SK-MEL-5 (cell line): ENCODE data around the gene CD302. TPM values are rescaled to one million over a fixed set of nuclear protein-coding genes. Genes with fewer than 3 reads are reported as not detected.
"Not testable (repeated sequence)": the region's sequence is repeated elsewhere in the genome, so short reads cannot be mapped to it uniquely, and the experiment has no call there.

Experiments used
- DNase-seq: peaks from one replicate; pipeline ENCODE4 v3.0.0-alpha.2; 2016; ENCODE audit warnings: low read depth, low spot score
- in situ Hi-C: cut with HindIII; loops from 2 replicates; pipeline ENCODE4 v1.10.0; 2016; ENCODE audit warnings: low sequenced_read_pairs, high pct_unique_total_duplicates, low pct_unique_long_range_greater_than_20kb
- total RNA-seq: library from RNA; depleted of rRNA; stranded (reverse); fragments of >200 nt; shearing (Covaris generic); gene quantifications from 2 replicates; pipeline ENCODE4 v1.2.3, GENCODE V29; 2014; rRNA removed

The CD302 gene
- total RNA-seq, 1 experiment from 2014 or later = 12.0 TPM

DNA sequence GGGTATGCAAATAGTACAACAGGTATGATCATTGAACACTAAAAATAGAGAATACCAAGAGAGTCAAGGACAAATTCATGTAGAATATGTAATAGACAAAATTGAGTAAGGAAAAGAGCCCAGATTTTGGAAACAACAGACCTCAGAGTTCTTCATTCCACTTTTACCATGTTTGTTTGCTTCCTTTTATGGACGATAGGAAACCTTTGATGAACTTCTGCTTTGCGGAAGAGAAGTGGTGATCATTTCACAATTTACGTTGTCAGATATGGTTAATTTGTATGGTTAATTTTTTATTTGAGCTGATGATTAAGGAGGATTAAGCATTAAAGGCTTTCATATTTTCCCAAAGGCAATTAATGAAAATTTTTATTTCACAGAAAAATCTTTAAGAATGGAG, 69.4 kb downstream of the CD302 start:
- in situ Hi-C loops = no loop called here

DNA sequence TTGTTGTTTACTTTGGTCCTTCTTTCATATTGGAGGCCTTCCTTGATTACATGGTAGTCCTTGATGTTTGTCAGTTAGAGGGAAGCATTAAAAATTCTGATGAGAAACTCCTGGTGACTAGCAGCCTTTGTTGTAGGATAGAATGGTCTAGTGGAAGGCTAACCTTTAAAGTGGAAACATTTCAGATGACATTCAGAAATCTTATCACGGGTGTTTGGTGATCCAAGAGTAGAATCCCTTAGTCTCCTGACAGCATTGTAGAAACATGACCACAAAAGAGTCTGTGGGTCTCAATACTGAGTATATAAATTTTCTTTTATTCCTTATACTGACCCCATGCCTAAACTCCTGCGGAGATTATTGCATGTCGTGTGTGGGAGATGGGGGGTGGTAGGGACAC, 72.3 kb downstream of the CD302 start:
- in situ Hi-C loops = no loop called here
- no peak for DNase-seq

More for the DNA sequence above, 69.4 kb downstream of the CD302 start:
- DNase-seq = no peak

DNA sequence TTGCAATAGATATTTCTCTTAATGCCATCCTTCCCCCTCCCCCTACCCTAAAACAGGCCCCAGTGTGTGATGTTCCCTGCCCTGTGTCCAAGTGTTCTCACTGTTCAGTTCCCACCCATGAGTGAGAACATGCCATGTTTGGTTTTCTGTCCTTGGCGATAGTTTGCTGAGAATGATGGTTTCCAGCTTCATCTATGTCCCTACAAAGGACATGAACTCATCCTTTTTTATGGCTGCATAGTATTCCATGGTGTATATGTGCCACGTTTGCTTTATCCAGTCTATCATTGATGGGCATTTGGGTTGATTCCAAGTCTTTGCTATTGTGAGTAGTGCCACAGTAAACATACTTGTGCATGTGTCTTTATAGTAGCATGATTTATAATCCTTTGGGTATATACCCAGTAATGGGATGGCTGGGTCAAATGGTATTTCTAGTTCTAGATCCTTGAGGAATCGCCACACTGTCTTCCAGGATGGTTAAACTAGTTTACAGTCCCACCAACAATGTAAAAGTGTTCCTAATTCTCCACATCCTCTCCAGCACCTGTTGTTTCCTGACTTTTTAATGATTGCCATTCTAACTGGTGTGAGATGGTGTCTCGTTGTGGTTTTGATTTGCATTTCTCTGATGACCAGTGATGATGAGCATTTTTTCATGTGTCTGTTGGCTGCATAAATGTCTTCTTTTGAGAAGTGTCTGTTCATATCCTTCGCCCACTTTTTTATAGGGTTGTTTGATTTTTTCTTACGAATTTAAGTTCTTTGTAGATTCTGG, 73.0 kb downstream of the CD302 start:
- in situ Hi-C loops = loop anchor here (25.0 kb wide), 1 partner anchor 113 kb away; the partner anchor contains the start of gene BAZ2B

DNA sequence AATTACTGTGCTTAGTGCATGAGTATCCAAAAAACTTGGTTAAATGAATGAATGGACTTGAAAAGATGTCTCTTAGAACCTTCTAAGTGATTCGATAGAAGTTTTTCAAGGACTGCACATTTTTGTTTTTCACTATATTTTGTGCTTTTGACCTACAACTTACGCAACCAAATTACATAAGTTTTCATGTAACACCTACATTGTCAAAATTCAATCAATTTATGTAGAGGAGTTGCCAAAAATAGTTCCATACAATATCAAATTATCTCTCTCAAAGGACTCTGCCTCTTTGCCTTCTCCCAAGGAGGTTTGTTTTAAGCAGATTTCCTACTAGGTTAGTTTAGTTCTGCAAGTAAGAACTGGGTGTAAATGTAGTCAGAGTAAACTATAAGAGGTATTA, 75.4 kb downstream of the CD302 start:
- in situ Hi-C loops = loop anchor here (25.0 kb wide), 1 partner anchor 110 kb away; the partner anchor contains the start of gene BAZ2B
- DNase-seq = no peak

More for the DNA sequence above, 73.0 kb downstream of the CD302 start:
- not testable (repeated sequence) for DNase-seq

DNA sequence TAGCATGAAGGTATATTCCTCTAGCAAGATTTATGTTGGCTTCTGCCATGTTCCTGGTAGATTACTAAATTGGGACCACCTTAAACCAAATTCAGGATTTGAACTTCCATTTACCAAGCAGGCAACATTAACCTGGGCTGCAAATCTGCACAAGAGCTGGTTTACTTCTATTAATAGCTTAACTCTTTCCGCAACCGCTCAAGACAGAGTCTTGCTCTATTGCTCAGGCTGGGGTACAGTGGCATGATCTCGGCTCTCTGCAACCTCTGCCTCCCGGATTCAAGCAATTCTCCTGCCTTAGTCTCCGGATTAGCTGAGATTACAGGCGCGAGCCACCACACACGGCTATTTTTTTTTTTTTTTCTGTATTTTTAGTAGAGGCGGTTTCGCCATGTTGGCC, 77.3 kb downstream of the CD302 start:
- in situ Hi-C loops = loop anchor here (25.0 kb wide), 1 partner anchor 108 kb away; the partner anchor contains the start of gene BAZ2B
- no peak for DNase-seq

Other genes starting within 250 kb of the CD302 start
- gene BAZ2B, start 181.7 kb downstream of the CD302 start, total RNA-seq = 37.6 and 38.4 TPM in 2 replicates
- 76.6 and 81.9 TPM in 2 replicates for gene MARCHF7, start 85.7 kb downstream of the CD302 start, total RNA-seq
- not detected in 2 replicates for gene LY75, start 106.5 kb upstream of the CD302 start, total RNA-seq